AG09309 (cell line): Measurements from ENCODE around the gene OR51Q1.

Experiments
- DNase-seq: peaks from one replicate; pipeline ENCODE4 v3.0.0-alpha.2; 2010; ENCODE audit warnings: low read depth
- H3K4me3 ChIP-seq: 2 replicates; pipeline ENCODE4 v1.5.1; 2011; ENCODE audit warnings: mild to moderate bottlenecking, low read depth, low read length, moderate library complexity; ENCODE audit not compliant: control insufficient read depth
- CTCF ChIP-seq: IDR thresholded peaks from 2 replicates; pipeline ENCODE4 v1.5.1; 2011; ENCODE audit warnings: mild to moderate bottlenecking, low read depth, low read length, inconsistent platforms; ENCODE audit not compliant: insufficient read depth, control insufficient read depth; ENCODE audit errors: missing control alignments

OR51Q1 gene

GRCh38 chr11:5449023-5449422, 27.1 kb downstream of the OR51Q1 start, which contains the start of gene OR51I2:
Gene OR51I2, plus strand, starts transcription at chr11:5449323. Its CDS starts 4,166 bp downstream, at chr11:5453489.
- no peak for TF ChIP-seq CTCF
- H3K4me3 ChIP-seq, result no peak within 1 kb of the TSS
- DNase-seq, result no peak

GRCh38 chr11:5449432-5449831, 27.5 kb downstream of the OR51Q1 start:
- H3K4me3 ChIP-seq, result no peak overlapping the region
- DNase-seq, result no peak
- no peak for TF ChIP-seq CTCF

GRCh38 chr11:5460983-5461621, 39.2 kb downstream of the OR51Q1 start:
- DNase-seq, result no peak
- H3K4me3 ChIP-seq, result no peak overlapping the region
- no peak for TF ChIP-seq CTCF

- no peak for TF ChIP-seq CTCF
- no peak overlapping the region for H3K4me3 ChIP-seq
- DNase-seq, result no peak
Observed at GRCh38 chr11:5467527-5467926, 45.6 kb downstream of the OR51Q1 start.
